GM19397 (cell line): Measurements from ENCODE around the gene ZNF143.

Experiments used
- ATAC-seq: cut with Tn5 transposase; IDR thresholded peaks from one replicate; pipeline ENCODE4 v1.9.1; 2021; ENCODE audit warnings: mild to moderate bottlenecking, moderate library complexity; ENCODE audit not compliant: unreplicated experiment

The ZNF143 gene

GRCh38 chr11:9573775-9574621 lies 113.2 kb downstream of the ZNF143 start:
- peak; percentile 18 for ATAC-seq

DNA sequence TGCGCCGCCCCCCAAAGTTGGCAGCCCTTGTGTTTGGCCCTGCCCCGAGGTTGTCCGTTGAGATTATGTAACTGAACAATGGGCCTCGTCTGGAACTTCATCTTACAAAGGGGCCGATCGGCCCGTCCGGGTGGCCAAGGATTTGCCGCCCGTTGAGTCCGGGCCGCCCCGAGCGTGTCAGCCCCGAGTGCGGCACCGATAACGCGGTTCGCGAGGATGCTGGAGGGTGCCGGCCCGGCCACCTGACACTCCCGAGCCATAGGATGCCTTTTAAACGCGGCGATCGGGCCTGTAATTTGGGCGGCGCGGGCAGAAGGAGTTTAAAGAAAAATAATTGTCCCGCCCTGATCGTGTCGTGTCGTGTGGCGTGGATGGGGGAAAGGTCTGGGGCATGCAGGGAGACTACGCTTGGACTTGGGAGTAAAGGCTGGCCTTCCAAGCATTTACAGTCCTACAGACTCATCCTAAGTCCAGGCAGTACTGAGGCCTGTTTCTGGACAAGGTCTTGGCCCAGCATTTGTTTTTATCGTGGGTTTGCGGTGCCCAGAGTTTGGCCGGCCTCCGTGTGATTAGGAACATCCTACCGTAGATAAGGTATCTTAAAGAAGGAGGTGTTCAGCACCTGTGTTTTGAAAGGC lies 113.9 kb downstream of the ZNF143 start:
- ATAC-seq, result no peak

DNA sequence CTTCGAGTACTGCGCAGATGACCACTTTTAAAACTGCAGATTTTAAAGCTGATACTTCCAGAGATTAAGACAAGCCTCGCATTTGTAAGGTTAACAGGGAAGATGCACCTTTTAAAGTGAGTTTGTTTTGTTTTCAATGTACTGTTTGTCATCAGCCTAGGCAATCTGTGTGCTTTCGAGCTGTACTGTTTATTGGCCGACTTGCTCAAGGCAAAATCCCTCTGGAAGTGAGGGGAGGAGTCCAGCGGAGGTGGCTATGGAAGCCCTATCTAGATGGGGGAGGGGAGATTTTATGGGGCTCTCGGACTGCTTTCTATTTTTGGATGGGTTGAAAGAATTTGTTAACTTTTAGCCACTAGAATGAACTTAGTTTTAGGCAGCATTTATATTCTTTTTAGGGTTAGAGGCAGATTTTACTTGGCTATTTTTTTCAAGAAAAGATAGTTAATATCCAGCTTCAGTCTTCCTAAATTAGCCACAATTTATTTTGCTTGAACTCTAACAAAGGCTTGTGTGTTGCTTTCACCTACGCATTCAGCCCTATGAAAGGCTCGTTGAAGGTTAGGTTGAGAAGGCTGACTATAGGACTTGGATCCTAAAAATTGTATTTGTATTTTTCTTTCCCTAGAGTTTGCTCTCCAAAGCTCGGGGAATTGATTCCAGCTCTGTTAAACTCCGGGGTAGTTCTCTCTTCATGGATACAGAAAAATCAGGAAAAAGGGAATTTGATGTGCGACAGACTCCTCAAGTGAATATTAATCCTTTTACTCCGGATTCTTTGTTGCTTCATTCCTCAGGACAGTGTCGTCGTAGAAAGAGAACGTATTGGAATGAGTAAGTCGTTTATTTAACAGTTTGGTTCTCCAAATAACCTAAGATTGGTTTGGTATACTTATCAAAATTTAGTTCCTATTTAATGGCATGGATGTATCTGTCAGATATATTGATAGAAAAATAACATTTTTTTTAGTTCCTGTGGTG lies 114.7 kb downstream of the ZNF143 start:
- ATAC-seq, result no peak

GRCh38 chr11:9576701-9577381 lies 116.0 kb downstream of the ZNF143 start:
- no peak for ATAC-seq

GRCh38 chr11:9577556-9577955 lies 116.7 kb downstream of the ZNF143 start:
- ATAC-seq, result no peak
